CD4-positive, alpha-beta T cell treated with Interleukin-21 for 1 hour (primary cell): ENCODE results near the gene TPGS2.
"Not testable (repeated sequence)": the region's sequence is repeated elsewhere in the genome, so short reads cannot be mapped to it uniquely, and the experiment has no call there.

ENCODE experiments used
- DNase-seq: peaks from one replicate; pipeline ENCODE4 v3.0.0-alpha.2; 2020

Gene TPGS2

GRCh38 chr18:36828630-36829361 is at the start of gene TPGS2, which contains the start of gene KIAA1328:
TPGS2 (minus strand) TSS chr18:36829002; CDS start chr18:36828767, 235 bp downstream.
KIAA1328 (plus strand) TSS chr18:36829127; CDS start chr18:36829139, 12 bp downstream.
- DNase-seq: peak; percentile 91

- DNase-seq: not testable (repeated sequence)
Observed at GRCh38 chr18:36873826-36874225, 45.0 kb upstream of the TPGS2 start.

GRCh38 chr18:36872329-36872728 is 43.5 kb upstream of the TPGS2 start:
- DNase-seq: no peak

- DNase-seq: no peak
Observed at GRCh38 chr18:36871801-36872200, 43.0 kb upstream of the TPGS2 start.

GRCh38 chr18:36867056-36867455 is 38.3 kb upstream of the TPGS2 start:
- no peak for DNase-seq

- no peak for DNase-seq
Observed at GRCh38 chr18:36862182-36862581, 33.4 kb upstream of the TPGS2 start.

GRCh38 chr18:36856815-36857214 is 28.0 kb upstream of the TPGS2 start:
- DNase-seq: no peak

GRCh38 chr18:36851202-36851590 is 22.4 kb upstream of the TPGS2 start:
- no peak for DNase-seq

GRCh38 chr18:36850527-36851201 is 21.9 kb upstream of the TPGS2 start:
- DNase-seq: no peak

- no peak for DNase-seq
Observed at GRCh38 chr18:36849288-36850006, 20.6 kb upstream of the TPGS2 start.

GRCh38 chr18:36848609-36849008 is 19.8 kb upstream of the TPGS2 start:
- DNase-seq: no peak

- no peak for DNase-seq
Observed at GRCh38 chr18:36843784-36844183, 15.0 kb upstream of the TPGS2 start.

- DNase-seq: no peak
Observed at GRCh38 chr18:36843199-36843598, 14.4 kb upstream of the TPGS2 start.

- no peak for DNase-seq
Observed at GRCh38 chr18:36839835-36840234, 11.0 kb upstream of the TPGS2 start.

- no peak for DNase-seq
Observed at GRCh38 chr18:36835927-36836326, 7.1 kb upstream of the TPGS2 start.

- no peak for DNase-seq
Observed at GRCh38 chr18:36833120-36833519, 4.3 kb upstream of the TPGS2 start.

GRCh38 chr18:36831139-36831538 is 2.3 kb upstream of the TPGS2 start:
- DNase-seq: no peak

GRCh38 chr18:36830158-36830495 is 1.3 kb upstream of the TPGS2 start:
- no peak for DNase-seq

GRCh38 chr18:36829362-36830157 is 758 bp upstream of the TPGS2 start:
- DNase-seq: no peak

- DNase-seq: peak; percentile 16
Observed at GRCh38 chr18:36828157-36828629, 609 bp downstream of the TPGS2 start.

- no peak for DNase-seq
Observed at GRCh38 chr18:36826556-36826955, 2.2 kb downstream of the TPGS2 start.

- no peak for DNase-seq
Observed at GRCh38 chr18:36825526-36825925, 3.3 kb downstream of the TPGS2 start.

- no peak for DNase-seq
Observed at GRCh38 chr18:36821681-36822080, 7.1 kb downstream of the TPGS2 start.
